GM23338 (cell line): ENCODE results near the gene MMD. TPM values are rescaled to one million over a fixed set of nuclear protein-coding genes. Genes with fewer than 3 reads are reported as not detected.

Source experiments
- ATAC-seq: fragments of 200-7000 bp; cut with Tn5 transposase; 3 replicates; pipeline ENCODE4 v1.9.1; 2020
- DNase-seq: peaks from one replicate; pipeline ENCODE4 v3.0.0-alpha.2; 2015; ENCODE audit warnings: low spot score
- H2AFZ ChIP-seq: fragments of 200-600 bp; sonication (generic); 2 replicates; pipeline ENCODE4 v1.8.0; 2016; ENCODE audit warnings: antibody characterized with exemption, mild to moderate bottlenecking, moderate library complexity
- H3F3A ChIP-seq: fragments of 200-600 bp; sonication (generic); replicated peaks from 2 replicates; pipeline ENCODE4 v1.8.0; 2017; ENCODE audit warnings: antibody characterized with exemption, mixed run types, low read depth
- H3K27ac ChIP-seq: fragments of 200-600 bp; sonication (generic); 2 replicates; pipeline ENCODE4 v1.6.1; 2016; ENCODE audit warnings: low read depth
- H3K27me3 ChIP-seq: fragments of 200-600 bp; sonication (generic); 2 replicates; pipeline ENCODE4 v1.8.0; 2016; ENCODE audit warnings: mild to moderate bottlenecking, mixed run types, moderate library complexity; ENCODE audit not compliant: insufficient read depth
- H3K36me3 ChIP-seq: fragments of 200-600 bp; sonication (generic); 2 replicates; pipeline ENCODE4 v1.8.0; 2016; ENCODE audit warnings: mild to moderate bottlenecking; ENCODE audit not compliant: insufficient read depth
- H3K4me1 ChIP-seq: fragments of 200-600 bp; sonication (generic); 2 replicates; pipeline ENCODE4 v1.8.0; 2016; ENCODE audit warnings: mild to moderate bottlenecking, moderate library complexity; ENCODE audit not compliant: insufficient read depth
- H3K4me2 ChIP-seq: fragments of 200-600 bp; sonication (generic); 2 replicates; pipeline ENCODE4 v1.7.1; 2017; ENCODE audit warnings: mixed run types
- H3K4me3 ChIP-seq: fragments of 200-600 bp; sonication (generic); 2 replicates; pipeline ENCODE4 v1.6.1; 2016; ENCODE audit warnings: mixed run types
- H3K79me2 ChIP-seq: fragments of 200-600 bp; sonication (generic); replicated peaks from 2 replicates; pipeline ENCODE4 v1.8.0; 2017; ENCODE audit warnings: mild to moderate bottlenecking; ENCODE audit not compliant: insufficient read depth
- H3K9me2 ChIP-seq: fragments of 200-600 bp; sonication (generic); 2 replicates; pipeline ENCODE4 v1.8.0; 2017; ENCODE audit not compliant: insufficient read depth
- H4K20me1 ChIP-seq: fragments of 200-600 bp; sonication (generic); replicated peaks from 2 replicates; pipeline ENCODE4 v1.8.0; 2017; ENCODE audit warnings: mild to moderate bottlenecking; ENCODE audit not compliant: insufficient read depth
- H3K27ac Mint-ChIP-seq: 2 replicates; pipeline ENCODE4 v1.8.0; 2020; ENCODE audit warnings: inconsistent platforms, mild to moderate bottlenecking, moderate library complexity, mixed read lengths
- H3K27me3 Mint-ChIP-seq: 3 replicates; pipeline ENCODE4 v1.8.0; 2022; ENCODE audit warnings: low read depth, mild to moderate bottlenecking, moderate library complexity, mixed read lengths, inconsistent platforms; ENCODE audit not compliant: insufficient read depth, poor library complexity
- H3K36me3 Mint-ChIP-seq: 3 replicates; pipeline ENCODE4 v1.8.0; 2021; ENCODE audit warnings: low read depth, mild to moderate bottlenecking, inconsistent platforms, moderate library complexity, mixed read lengths
- H3K4me1 Mint-ChIP-seq: 3 replicates; pipeline ENCODE4 v1.8.0; 2020; ENCODE audit warnings: mild to moderate bottlenecking, inconsistent platforms, mixed read lengths
- H3K4me3 Mint-ChIP-seq: 3 replicates; pipeline ENCODE4 v1.8.0; 2021; ENCODE audit warnings: moderate library complexity, mild to moderate bottlenecking, inconsistent platforms, mixed read lengths
- H3K9me3 Mint-ChIP-seq: 3 replicates; pipeline ENCODE4 v1.8.0; 2020; ENCODE audit warnings: moderate library complexity, mild to moderate bottlenecking, inconsistent platforms, mixed read lengths
- CREB1 ChIP-seq: fragments of 250-450 bp; sonication (Bioruptor Pico); IDR thresholded peaks from 2 replicates; pipeline ENCODE4 v1.5.0; 2020; ENCODE audit warnings: low read depth, mild to moderate bottlenecking, moderate library complexity
- EZH2 ChIP-seq: fragments of 200-600 bp; sonication (generic); IDR thresholded peaks from one replicate; pipeline ENCODE4 v1.8.0; 2017; ENCODE audit warnings: antibody characterized with exemption, mild to moderate bottlenecking, low read depth; ENCODE audit not compliant: unreplicated experiment
- EZH2phosphoT487 ChIP-seq: fragments of 200-600 bp; sonication (generic); IDR thresholded peaks from one replicate; pipeline ENCODE4 v1.8.1; 2018; ENCODE audit warnings: antibody characterized with exemption; ENCODE audit not compliant: unreplicated experiment
- POLR2AphosphoS5 ChIP-seq: IDR thresholded peaks from 2 replicates; pipeline ENCODE4 v1.6.1; 2016; ENCODE audit warnings: antibody characterized with exemption, low read depth
- ZNF114 ChIP-seq: fragments of 250-450 bp; sonication (Bioruptor Pico); IDR thresholded peaks from 2 replicates; pipeline ENCODE4 v1.5.0; 2020; ENCODE audit warnings: mild to moderate bottlenecking, moderate library complexity
- polyA plus RNA-seq: library from polyadenylated mRNA; unstranded; fragments of >200 nt; fragmentation: Nextera tagmentation; extraction: Ambion mirVana; gene quantifications from 2 replicates; pipeline ENCODE4 v1.2.1, GENCODE V29; 2016
- total RNA-seq: library from RNA; depleted of rRNA; stranded (reverse); fragments of >200 nt; shearing (Covaris generic); gene quantifications from 2 replicates; pipeline ENCODE4 v1.2.3, GENCODE V29; 2014
- TF ChIP-seq, protein P1 (sequence below): fragments of 250-450 bp; sonication (Bioruptor Pico); IDR thresholded peaks from 2 replicates; pipeline ENCODE4 v1.5.0; 2020; ENCODE audit warnings: mild to moderate bottlenecking, moderate library complexity
- TF ChIP-seq, protein P2 (sequence below), 2 experiments: fragments of 200-600 bp in 1 of 2; sonication (generic) in 1 of 2; conservative IDR thresholded peaks; 2 replicates each; pipeline versions ENCODE4 v1.5.1 to v1.6.1; 2016 to 2017; ENCODE audit warnings: antibody characterized with exemption in 2 of 2, low read depth in 2 of 2, mild to moderate bottlenecking in 2 of 2, moderate library complexity in 1 of 2

MMD gene
- total and polyA plus RNA-seq, 2 experiments from 2014 or later, result 46.4 to 47.0 TPM

DNA sequence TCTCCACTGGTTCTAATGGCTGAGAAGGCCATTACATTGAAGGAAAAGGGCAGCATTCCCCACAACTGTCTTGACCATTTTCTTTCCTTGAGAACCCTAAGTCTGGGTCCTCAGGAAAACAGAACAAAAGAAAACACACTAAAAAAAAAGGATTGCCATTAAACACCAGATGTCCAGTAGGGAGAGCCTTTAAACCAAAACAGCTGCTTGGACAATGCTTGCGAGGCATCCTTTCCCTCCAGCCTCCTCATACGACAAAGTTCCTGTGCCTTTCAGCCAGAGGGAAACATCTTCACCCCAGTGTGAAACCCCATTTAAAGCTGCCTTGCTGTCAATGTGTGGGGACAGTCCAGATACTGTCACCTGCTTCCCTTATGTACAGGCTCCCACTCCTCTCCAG is 74.3 kb downstream of the MMD start (continued):
- TF ChIP-seq, protein P1, sequence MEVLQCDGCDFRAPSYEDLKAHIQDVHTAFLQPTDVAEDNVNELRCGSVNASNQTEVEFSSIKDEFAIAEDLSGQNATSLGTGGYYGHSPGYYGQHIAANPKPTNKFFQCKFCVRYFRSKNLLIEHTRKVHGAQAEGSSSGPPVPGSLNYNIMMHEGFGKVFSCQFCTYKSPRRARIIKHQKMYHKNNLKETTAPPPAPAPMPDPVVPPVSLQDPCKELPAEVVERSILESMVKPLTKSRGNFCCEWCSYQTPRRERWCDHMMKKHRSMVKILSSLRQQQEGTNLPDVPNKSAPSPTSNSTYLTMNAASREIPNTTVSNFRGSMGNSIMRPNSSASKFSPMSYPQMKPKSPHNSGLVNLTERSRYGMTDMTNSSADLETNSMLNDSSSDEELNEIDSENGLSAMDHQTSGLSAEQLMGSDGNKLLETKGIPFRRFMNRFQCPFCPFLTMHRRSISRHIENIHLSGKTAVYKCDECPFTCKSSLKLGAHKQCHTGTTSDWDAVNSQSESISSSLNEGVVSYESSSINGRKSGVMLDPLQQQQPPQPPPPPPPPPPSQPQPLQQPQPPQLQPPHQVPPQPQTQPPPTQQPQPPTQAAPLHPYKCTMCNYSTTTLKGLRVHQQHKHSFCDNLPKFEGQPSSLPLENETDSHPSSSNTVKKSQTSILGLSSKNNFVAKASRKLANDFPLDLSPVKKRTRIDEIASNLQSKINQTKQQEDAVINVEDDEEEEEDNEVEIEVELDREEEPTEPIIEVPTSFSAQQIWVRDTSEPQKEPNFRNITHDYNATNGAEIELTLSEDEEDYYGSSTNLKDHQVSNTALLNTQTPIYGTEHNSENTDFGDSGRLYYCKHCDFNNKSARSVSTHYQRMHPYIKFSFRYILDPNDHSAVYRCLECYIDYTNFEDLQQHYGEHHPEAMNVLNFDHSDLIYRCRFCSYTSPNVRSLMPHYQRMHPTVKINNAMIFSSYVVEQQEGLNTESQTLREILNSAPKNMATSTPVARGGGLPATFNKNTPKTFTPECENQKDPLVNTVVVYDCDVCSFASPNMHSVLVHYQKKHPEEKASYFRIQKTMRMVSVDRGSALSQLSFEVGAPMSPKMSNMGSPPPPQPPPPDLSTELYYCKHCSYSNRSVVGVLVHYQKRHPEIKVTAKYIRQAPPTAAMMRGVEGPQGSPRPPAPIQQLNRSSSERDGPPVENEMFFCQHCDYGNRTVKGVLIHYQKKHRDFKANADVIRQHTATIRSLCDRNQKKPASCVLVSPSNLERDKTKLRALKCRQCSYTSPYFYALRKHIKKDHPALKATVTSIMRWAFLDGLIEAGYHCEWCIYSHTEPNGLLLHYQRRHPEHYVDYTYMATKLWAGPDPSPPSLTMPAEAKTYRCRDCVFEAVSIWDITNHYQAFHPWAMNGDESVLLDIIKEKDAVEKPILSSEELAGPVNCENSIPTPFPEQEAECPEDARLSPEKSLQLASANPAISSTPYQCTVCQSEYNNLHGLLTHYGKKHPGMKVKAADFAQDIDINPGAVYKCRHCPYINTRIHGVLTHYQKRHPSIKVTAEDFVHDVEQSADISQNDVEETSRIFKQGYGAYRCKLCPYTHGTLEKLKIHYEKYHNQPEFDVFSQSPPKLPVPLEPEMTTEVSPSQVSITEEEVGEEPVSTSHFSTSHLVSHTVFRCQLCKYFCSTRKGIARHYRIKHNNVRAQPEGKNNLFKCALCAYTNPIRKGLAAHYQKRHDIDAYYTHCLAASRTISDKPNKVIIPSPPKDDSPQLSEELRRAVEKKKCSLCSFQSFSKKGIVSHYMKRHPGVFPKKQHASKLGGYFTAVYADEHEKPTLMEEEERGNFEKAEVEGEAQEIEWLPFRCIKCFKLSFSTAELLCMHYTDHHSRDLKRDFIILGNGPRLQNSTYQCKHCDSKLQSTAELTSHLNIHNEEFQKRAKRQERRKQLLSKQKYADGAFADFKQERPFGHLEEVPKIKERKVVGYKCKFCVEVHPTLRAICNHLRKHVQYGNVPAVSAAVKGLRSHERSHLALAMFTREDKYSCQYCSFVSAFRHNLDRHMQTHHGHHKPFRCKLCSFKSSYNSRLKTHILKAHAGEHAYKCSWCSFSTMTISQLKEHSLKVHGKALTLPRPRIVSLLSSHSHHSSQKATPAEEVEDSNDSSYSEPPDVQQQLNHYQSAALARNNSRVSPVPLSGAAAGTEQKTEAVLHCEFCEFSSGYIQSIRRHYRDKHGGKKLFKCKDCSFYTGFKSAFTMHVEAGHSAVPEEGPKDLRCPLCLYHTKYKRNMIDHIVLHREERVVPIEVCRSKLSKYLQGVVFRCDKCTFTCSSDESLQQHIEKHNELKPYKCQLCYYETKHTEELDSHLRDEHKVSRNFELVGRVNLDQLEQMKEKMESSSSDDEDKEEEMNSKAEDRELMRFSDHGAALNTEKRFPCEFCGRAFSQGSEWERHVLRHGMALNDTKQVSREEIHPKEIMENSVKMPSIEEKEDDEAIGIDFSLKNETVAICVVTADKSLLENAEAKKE, result no peak
- no peak for TF ChIP-seq EZH2
- TF ChIP-seq, protein P2, sequence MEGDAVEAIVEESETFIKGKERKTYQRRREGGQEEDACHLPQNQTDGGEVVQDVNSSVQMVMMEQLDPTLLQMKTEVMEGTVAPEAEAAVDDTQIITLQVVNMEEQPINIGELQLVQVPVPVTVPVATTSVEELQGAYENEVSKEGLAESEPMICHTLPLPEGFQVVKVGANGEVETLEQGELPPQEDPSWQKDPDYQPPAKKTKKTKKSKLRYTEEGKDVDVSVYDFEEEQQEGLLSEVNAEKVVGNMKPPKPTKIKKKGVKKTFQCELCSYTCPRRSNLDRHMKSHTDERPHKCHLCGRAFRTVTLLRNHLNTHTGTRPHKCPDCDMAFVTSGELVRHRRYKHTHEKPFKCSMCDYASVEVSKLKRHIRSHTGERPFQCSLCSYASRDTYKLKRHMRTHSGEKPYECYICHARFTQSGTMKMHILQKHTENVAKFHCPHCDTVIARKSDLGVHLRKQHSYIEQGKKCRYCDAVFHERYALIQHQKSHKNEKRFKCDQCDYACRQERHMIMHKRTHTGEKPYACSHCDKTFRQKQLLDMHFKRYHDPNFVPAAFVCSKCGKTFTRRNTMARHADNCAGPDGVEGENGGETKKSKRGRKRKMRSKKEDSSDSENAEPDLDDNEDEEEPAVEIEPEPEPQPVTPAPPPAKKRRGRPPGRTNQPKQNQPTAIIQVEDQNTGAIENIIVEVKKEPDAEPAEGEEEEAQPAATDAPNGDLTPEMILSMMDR (conservative IDR thresholded peaks at IDR 0.05; ENCODE audit: low read depth in 2 of 2), result no peak
- TF ChIP-seq POLR2AphosphoS5, result no peak
- TF ChIP-seq ZNF114, result no peak

- Mint-ChIP-seq H3K4me1 (peaks cover 27% of the 10 kb centered on the region), H3K4me3 (no peak overlapping the region), H3K27me3 (no peaks in the 10 kb centered on the region), H3K27ac (no peak overlapping the region), H3K9me3 (peaks cover 9% of the 10 kb centered on the region; the same call in 2 of the 3 replicates), H3K36me3 (no peaks in the 10 kb centered on the region)
- no peaks in the 10 kb centered on the region for H3K36me3 ChIP-seq
- DNase-seq, result no peak
- H3K4me3 ChIP-seq, result no peak overlapping the region
- peaks cover 4% of the 10 kb centered on the region; the same call in 1 of the 2 replicates for H3K9me2 ChIP-seq
- no peaks in the 10 kb centered on the region for H3K27me3 ChIP-seq
- H3F3A ChIP-seq, result no peaks in the 10 kb centered on the region
- no peak overlapping the region for H3K27ac ChIP-seq
- no peak for ATAC-seq
- H3K4me1 ChIP-seq, result peaks cover 14% of the 10 kb centered on the region
- H3K4me2 ChIP-seq, result no peak overlapping the region
- no peaks in the 10 kb centered on the region for H4K20me1 ChIP-seq
- no peak for TF ChIP-seq EZH2phosphoT487
- no peak for TF ChIP-seq CREB1 (CRISPR knock-in tag)
- H2AFZ ChIP-seq, result no peak overlapping the region
- H3K79me2 ChIP-seq, result no peaks in the 10 kb centered on the region
Measured at GRCh38 chr17:55346658-55347057, 75.0 kb downstream of the MMD start.
